NCI-H1092 treated with DMSO at 0.1 percent for 48 hours (cell line): ENCODE measurements around the gene PM20D1.
"Not testable (repeated sequence)": the region's sequence is repeated elsewhere in the genome, so short reads cannot be mapped to it uniquely, and the experiment has no call there.

Experiments
- DNase-seq: peaks from one replicate; lab custom pipeline; 2025; lab: John Stamatoyannopoulos, UW

The PM20D1 gene, protein sequence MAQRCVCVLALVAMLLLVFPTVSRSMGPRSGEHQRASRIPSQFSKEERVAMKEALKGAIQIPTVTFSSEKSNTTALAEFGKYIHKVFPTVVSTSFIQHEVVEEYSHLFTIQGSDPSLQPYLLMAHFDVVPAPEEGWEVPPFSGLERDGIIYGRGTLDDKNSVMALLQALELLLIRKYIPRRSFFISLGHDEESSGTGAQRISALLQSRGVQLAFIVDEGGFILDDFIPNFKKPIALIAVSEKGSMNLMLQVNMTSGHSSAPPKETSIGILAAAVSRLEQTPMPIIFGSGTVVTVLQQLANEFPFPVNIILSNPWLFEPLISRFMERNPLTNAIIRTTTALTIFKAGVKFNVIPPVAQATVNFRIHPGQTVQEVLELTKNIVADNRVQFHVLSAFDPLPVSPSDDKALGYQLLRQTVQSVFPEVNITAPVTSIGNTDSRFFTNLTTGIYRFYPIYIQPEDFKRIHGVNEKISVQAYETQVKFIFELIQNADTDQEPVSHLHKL

GRCh38 chr1:205849619-205850355 is at the start of gene PM20D1:
TSS of gene PM20D1 (minus strand) at chr1:205850132. CDS start at chr1:205850072, 60 bp downstream.
- DNase-seq = no peak

GRCh38 chr1:205896351-205896750 is 46.4 kb upstream of the PM20D1 start:
- DNase-seq = no peak

- not testable (repeated sequence) for DNase-seq
Observed at GRCh38 chr1:205894119-205894518, 44.2 kb upstream of the PM20D1 start.

- not testable (repeated sequence) for DNase-seq
Observed at GRCh38 chr1:205892175-205892574, 42.2 kb upstream of the PM20D1 start.

- not testable (repeated sequence) for DNase-seq
Observed at GRCh38 chr1:205891481-205891880, 41.5 kb upstream of the PM20D1 start.

GRCh38 chr1:205890631-205891030 is 40.7 kb upstream of the PM20D1 start:
- DNase-seq = not testable (repeated sequence)

DNA sequence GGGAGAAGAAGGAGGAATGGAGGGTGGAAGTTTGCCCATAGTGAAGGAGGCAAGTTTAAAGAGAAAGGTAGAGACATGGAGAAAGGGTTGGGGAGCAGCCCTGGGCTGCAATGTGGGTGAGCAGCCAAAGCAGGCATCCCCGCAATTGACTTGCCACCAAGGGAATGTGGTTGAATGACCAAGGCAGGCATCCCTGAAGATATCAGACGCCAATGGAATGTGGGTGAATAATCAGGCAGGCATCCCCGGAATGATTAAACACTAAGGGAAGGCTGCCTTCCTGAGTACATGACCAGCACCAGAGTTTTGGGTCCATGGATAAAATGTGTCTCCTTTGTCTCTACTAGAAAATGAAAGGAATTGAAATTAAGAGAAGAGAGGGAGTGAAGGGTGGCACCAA is 39.8 kb upstream of the PM20D1 start:
- not testable (repeated sequence) for DNase-seq

- not testable (repeated sequence) for DNase-seq
Observed at GRCh38 chr1:205889006-205889405, 39.1 kb upstream of the PM20D1 start.

- no peak for DNase-seq
Observed at GRCh38 chr1:205883792-205884191, 33.9 kb upstream of the PM20D1 start.

DNA sequence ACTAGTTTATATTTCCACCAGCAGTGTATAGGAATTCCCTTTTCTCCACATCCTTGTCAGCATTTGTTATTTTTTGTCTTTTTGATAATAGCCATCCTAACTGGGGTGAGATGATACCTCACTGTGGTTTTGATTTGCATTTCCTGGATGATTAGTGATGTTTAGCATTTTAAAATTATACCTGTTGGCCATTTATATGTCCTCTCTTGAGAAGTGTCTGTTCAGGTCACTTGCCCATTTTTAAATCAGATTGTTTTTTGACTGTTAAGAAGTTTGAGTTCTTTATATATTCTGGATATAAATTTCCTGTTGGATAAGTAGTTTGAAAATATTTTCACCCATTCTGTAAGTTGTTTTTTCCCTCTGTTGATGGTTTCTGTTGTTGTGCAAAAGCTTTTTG is 31.0 kb upstream of the PM20D1 start:
- DNase-seq = no peak

- no peak for DNase-seq
Observed at GRCh38 chr1:205879974-205880373, 30.0 kb upstream of the PM20D1 start.

DNA sequence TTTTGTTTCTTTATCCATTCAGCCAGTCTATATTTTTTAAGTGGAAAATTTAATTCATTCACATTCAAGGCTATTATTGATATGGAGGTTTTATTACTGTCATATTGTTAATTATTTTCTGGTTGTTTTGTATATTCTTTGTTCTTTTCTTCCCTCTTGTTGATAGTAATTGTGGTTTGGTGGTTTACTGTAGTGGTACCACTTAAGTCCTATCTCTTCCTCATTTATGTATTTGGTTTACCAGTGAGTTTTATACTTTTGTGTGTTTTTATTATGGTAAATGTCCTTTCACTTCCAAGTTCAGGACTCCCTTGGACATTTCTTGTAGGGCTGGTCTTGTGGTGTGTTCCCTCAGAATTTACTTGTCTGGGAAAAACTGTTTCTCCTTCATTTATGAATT is 28.1 kb upstream of the PM20D1 start:
- no peak for DNase-seq

GRCh38 chr1:205873148-205873547 is 23.2 kb upstream of the PM20D1 start:
- DNase-seq = not testable (repeated sequence)

GRCh38 chr1:205870236-205870635 is 20.3 kb upstream of the PM20D1 start:
- DNase-seq = no peak

- DNase-seq = no peak
Observed at GRCh38 chr1:205861540-205861939, 11.6 kb upstream of the PM20D1 start.

GRCh38 chr1:205858141-205858961 is 8.4 kb upstream of the PM20D1 start:
- no peak for DNase-seq

- DNase-seq = not testable (repeated sequence)
Observed at GRCh38 chr1:205857501-205857900, 7.6 kb upstream of the PM20D1 start.

- no peak for DNase-seq
Observed at GRCh38 chr1:205856433-205856832, 6.5 kb upstream of the PM20D1 start.

DNA sequence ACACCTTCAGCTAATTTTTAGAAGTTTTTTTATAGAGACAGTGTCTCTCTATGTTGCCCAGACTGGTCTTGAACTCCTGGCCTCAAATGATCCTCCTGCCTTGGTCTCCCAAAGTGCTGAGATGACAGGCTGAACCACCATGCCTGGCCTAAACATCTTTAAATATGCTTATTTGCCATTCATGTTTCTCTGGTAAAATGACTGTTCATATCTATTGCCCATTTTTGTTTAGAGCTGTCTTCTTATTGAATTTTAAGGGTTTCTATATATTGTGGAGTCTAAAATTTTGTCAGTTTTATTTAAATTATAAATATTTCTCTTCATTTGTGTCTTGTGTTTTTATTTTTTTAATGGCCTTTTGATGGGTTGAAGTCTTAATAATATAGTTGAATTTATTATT is 3.0 kb upstream of the PM20D1 start:
- DNase-seq = no peak

DNA sequence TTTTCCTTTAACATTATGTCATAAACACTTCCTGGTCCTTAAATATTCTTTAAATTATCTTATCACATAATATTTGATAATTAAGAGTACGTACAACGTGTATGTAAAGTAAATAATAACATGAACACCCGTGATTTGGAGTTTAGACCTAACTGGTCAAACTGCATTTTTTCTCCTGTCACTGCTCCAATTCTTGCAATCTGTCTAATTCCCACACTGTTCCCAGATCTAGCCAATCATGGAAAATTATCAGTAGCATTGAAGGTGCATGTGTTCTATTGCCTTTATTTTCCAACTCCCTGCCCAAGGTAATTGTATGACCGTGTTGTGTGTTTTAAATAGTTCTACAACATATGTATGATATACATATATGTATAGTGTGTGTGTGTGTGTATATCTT is 2.1 kb upstream of the PM20D1 start:
- DNase-seq = no peak

DNA sequence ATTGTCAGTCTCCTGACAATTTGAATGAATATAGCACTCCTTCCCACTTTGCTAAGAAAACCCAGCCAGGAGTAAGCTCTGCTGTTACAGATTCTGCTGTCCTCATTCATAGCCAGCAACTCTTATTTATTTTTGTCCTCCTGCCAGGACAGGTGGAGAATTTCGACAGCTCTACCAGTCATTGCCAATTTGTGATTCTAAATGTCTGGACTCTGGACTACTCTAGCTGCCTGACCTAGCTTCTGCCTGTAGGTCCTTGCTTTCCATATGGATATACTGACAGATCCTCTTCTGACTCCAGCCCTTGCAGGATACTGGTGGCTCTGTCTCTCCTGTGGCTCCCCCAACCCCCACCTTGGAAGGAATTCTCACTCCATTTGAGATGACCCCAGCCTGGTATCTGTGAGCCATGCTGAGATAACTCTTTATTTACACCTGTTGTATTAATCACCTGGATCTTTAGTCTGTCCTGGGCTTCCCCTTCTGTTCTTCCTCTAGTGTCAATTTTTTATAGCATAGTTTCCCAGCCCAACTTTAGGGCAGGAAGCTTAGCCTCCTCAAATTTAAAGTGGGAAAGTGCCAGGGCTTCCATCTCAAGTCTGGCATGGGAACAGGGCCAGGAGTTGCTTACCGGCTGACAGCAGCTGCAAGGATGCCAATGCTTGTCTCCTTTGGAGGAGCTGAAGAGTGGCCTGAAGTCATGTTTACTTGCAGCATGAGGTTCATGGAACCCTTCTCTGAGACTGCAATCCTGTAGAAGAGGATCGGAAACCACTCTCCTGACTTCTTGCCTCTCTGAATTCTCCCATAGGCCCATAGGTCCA is 6.7 kb downstream of the PM20D1 start:
- no peak for DNase-seq
